H1 (cell line): ENCODE data around the gene GLYR1.

Experiments
- CHD2 ChIP-seq: IDR thresholded peaks from 2 replicates; pipeline ENCODE4 v1.6.1; 2012; ENCODE audit warnings: low read length, improper control_type of control experiment
- EZH2 ChIP-seq: fragments of 200-600 bp; sonication (generic); IDR thresholded peaks from 2 replicates; pipeline ENCODE4 v1.7.1; 2012; ENCODE audit warnings: low read depth, mild to moderate bottlenecking, moderate library complexity, low read length, inconsistent platforms; ENCODE audit not compliant: severe bottlenecking
- FOSL1 ChIP-seq: IDR thresholded peaks from 2 replicates; pipeline ENCODE4 v1.6.1; 2011; ENCODE audit warnings: mild to moderate bottlenecking, low read depth, low read length, moderate library complexity; ENCODE audit not compliant: insufficient read depth
- GABPA ChIP-seq: IDR thresholded peaks from 2 replicates; pipeline ENCODE4 v1.6.1; 2011; ENCODE audit warnings: mild to moderate bottlenecking, low read length, moderate library complexity, borderline replicate concordance; ENCODE audit not compliant: insufficient read depth
- JUN ChIP-seq: IDR thresholded peaks from 2 replicates; pipeline ENCODE4 v1.6.1; 2011; ENCODE audit warnings: low read depth, mild to moderate bottlenecking, improper control_type of control experiment, low read length
- KDM1A ChIP-seq: fragments of 200-600, 300-600 bp; sonication (generic); IDR thresholded peaks from 2 replicates; pipeline ENCODE4 v1.7.1; 2016; ENCODE audit warnings: mild to moderate bottlenecking, low read length, borderline replicate concordance
- MAFK ChIP-seq: IDR thresholded peaks from 2 replicates; pipeline ENCODE4 v1.6.1; 2012; ENCODE audit warnings: low read depth, mild to moderate bottlenecking, improper control_type of control experiment, low read length
- NRF1 ChIP-seq: IDR thresholded peaks from 2 replicates; pipeline ENCODE4 v1.6.1; 2011; ENCODE audit warnings: mild to moderate bottlenecking, low read depth, low read length, improper control_type of control experiment
- POLR2A ChIP-seq, 2 experiments: IDR thresholded peaks; 1 replicate in 1 of 2; 2 replicates in 1 of 2; pipeline ENCODE4 v1.6.1; 2011; ENCODE audit warnings: low read depth in 2 of 2, low read length in 2 of 2, mild to moderate bottlenecking in 2 of 2; ENCODE audit errors: control extremely low read depth in 1 of 2
- TEAD4 ChIP-seq: IDR thresholded peaks from 2 replicates; pipeline ENCODE4 v1.6.1; 2012; ENCODE audit warnings: low read depth, low read length, inconsistent platforms, mixed read lengths
- TF ChIP-seq, protein P1 (sequence below), 3 experiments: IDR thresholded peaks; 1 replicate in 2 of 3; 2 replicates in 1 of 3; pipeline versions ENCODE4 v1.5.1 to v1.6.1; 2011; ENCODE audit warnings: low read length in 3 of 3, mild to moderate bottlenecking in 3 of 3, inconsistent platforms in 2 of 3, low read depth in 1 of 3, moderate library complexity in 1 of 3; ENCODE audit not compliant: insufficient read depth in 1 of 3; ENCODE audit errors: control extremely low read depth in 1 of 3

DNA sequence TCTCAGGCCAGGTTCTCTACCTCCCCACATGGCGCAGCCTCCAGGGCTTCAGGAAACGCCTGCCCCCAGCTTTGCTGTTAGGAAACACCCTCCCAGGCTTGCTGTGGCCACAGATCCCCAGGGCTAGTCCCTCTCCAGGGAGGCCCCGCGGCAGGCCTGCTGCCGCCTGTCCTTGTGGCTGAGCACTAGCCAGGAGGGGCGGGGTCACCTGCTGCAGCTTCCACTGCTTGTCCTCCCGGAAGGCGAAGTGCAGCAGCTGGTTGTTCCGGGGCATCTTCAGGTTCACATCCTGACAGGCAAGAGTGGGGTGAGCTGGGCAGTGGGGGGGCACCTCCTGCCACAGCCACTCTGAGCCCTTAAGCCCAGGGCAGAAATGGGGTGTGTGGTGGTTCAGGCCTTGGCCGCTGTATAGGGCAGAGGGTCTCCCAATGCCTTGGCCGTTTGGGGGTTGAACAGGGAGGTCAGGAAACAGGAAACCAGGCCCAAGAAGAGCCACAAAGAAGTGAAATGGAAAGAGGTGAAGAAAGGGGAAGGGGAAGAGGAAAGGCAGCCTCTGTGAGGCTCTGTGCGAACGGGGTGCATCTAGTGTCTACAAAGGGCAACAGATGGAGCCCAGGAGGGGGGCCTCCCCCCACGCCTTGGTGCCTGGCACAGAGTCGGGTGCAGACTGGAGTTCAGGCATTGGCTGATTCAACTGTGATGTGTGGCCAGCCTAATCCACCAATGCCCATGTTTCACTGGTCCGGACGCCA lies 46.6 kb downstream of the GLYR1 start:
- TF ChIP-seq TEAD4: no peak
- TF ChIP-seq, protein P1, sequence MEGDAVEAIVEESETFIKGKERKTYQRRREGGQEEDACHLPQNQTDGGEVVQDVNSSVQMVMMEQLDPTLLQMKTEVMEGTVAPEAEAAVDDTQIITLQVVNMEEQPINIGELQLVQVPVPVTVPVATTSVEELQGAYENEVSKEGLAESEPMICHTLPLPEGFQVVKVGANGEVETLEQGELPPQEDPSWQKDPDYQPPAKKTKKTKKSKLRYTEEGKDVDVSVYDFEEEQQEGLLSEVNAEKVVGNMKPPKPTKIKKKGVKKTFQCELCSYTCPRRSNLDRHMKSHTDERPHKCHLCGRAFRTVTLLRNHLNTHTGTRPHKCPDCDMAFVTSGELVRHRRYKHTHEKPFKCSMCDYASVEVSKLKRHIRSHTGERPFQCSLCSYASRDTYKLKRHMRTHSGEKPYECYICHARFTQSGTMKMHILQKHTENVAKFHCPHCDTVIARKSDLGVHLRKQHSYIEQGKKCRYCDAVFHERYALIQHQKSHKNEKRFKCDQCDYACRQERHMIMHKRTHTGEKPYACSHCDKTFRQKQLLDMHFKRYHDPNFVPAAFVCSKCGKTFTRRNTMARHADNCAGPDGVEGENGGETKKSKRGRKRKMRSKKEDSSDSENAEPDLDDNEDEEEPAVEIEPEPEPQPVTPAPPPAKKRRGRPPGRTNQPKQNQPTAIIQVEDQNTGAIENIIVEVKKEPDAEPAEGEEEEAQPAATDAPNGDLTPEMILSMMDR (IDR thresholded peaks at IDR 0.05; ENCODE audit: control extremely low read depth in 1 of 3, insufficient read depth in 1 of 3, low read depth in 1 of 3, low read length in 3 of 3): no peak
- TF ChIP-seq POLR2A (IDR thresholded peaks at IDR 0.05; ENCODE audit: control extremely low read depth in 1 of 2, low read depth in 2 of 2, low read length in 2 of 2): no peak
- TF ChIP-seq MAFK: no peak
- TF ChIP-seq FOSL1: no peak
- TF ChIP-seq JUN: no peak
- no peak for TF ChIP-seq EZH2
- no peak for TF ChIP-seq KDM1A
- TF ChIP-seq GABPA: no peak
- no peak for TF ChIP-seq CHD2
- TF ChIP-seq NRF1: no peak
